ENCODE data around the gene ARHGAP19. TPM values are rescaled to one million over a fixed set of nuclear protein-coding genes. Genes with fewer than 3 reads are reported as not detected.

Gene ARHGAP19
- total RNA-seq, 1 experiment from 2014 or later, result 11.1 TPM

DNA sequence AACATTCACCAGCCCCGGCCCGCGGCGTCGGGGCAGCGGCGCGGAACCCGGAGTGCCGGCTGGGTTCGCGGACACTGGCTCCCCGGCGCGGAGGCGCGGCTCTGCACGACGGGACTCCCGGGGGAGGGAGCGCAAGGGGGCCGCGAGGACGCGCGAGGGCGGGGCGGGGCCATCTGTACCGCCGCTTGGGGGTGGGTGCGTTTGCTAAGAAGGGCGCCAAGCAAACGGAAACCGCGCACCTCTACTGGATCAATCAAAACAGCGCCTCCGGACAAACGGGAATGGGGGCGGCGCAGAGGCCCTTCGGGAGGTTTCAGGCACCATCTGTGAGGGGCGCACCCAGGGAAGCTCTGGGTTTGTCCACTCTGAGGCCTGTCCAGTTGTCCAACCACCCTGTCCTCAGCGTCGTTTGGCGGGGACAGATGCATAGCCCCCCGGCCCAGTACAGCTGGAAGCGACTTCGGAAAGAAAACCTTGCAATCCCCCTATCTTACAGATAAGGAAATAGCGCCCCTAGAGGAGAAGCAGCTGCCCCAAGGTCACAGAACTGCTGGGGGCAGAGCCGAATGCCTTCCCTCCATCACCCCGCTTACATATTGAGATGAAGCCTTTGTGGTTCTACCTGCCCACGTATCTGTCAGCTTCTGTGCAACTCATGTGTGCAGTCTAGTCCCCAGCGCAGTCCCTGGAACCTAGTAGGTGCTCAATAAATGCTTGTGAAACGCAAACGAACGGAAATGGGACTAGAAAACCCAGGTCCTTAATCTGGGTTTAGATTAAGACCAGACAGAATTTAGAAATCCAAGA is 96.0 kb downstream of the ARHGAP19 start:
- peak; percentile 45 for DNase-seq (ENCODE audit: low read depth)

DNA sequence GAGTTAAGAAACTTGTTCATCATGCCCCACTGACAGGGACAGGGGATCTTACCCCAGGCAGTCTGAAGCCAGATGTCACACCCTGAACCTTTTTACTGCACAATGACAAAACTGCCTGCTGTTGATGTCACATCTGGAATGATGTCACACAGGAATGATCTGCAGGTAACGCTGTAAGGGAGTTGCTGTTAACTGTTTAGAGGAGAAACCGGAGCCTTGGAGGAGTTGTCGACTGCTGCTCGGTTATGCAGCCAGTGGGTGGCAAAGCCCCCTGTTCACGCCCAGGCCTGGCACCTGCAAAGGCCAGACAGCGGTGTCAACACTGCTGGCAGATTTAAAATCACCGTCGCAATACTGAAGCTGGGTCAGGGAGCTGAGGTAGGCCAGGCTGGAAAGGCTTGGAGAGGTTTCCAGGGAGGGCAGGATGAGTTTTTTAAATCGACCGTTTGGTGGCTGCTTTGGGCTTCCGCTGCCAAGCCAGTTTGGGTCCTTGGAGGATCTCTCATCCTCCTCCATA is 96.7 kb downstream of the ARHGAP19 start:
- DNase-seq (ENCODE audit: low read depth), result no peak

DNA sequence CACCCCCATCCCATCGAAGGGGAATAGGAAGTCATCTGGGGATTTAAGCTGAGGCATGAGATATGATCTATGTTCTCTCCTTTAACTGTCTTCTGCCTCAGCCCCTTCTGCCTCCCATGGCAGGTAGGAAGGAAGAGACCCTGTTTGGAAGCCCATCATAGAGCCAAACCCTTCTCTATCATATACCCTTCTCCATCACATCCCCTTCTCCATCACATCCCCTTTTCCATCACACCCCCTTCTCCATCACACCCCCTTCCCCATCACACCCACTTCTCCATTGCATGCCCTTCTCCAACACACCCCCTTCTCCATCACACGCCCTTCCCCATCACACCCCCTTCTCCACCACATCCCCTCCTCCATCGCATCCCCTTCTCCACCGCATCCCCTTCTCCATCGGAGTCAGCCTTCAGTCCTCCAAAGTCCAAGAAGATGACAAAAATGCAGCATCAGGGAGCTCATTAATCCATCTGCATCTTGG is 99.4 kb downstream of the ARHGAP19 start:
- DNase-seq (ENCODE audit: low read depth), result no peak

DNA sequence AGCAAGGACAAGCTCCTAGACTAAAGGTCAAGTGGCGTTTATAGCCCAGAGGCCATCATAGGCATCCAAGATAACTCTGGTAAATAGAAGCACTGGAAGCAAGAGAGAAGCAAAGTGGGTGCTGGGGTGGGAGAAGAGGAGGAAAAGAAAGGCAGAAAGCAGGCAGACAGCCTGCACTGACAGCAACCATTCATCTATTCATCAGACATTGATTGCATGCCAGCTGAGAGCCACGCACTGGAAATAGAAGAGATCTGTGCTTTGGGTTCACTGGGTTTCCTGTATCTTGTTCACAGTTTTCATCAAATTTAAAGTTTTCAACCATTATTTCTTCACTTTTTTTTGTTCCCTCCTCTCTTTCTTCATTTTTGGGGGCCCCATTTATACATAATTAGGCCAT is 102.0 kb downstream of the ARHGAP19 start:
- no peak for DNase-seq (ENCODE audit: low read depth)

DNA sequence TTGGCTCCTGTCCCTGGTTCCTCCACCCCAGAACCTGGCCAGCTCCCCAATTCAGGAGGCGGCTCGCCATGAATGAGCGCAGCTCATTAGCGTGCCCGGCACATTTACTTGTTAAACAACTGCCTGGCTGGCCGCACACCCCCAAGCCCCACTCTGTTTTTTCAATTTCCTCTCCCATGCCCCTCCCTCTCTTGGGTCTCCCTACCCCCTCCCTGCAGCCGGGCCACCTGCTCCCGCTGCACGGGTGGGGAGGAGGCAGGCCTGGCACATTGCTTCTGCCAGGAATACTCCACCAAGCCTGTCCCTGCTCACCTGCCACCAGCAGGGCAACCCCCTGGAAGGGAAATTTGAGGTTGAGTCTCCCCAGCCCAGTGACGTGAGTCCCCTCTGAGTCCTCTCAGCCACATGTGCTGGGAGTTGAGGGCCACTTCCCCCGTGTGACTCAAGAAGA is 104.2 kb downstream of the ARHGAP19 start:
- DNase-seq (ENCODE audit: low read depth), result no peak

DNA sequence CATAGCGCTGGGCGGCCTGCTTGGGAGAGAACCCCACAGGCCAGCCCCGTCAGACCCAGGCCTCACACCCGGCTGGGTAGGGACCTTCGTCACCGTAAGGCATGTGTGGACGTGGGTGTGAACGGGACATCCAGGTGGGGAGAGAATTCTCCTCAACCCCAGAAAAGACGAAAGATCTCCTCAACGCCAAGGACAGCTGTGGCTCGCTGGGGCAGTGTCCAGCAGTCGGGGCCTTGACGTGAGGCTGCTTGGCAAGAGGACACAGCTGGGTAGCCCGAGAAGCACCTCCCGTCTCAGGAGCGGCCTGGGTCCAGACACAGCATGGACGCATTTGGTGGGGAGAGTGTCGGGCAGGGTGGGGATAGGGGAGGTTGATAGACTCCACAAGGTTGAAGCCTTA is 105.5 kb downstream of the ARHGAP19 start:
- DNase-seq (ENCODE audit: low read depth), result no peak

DNA sequence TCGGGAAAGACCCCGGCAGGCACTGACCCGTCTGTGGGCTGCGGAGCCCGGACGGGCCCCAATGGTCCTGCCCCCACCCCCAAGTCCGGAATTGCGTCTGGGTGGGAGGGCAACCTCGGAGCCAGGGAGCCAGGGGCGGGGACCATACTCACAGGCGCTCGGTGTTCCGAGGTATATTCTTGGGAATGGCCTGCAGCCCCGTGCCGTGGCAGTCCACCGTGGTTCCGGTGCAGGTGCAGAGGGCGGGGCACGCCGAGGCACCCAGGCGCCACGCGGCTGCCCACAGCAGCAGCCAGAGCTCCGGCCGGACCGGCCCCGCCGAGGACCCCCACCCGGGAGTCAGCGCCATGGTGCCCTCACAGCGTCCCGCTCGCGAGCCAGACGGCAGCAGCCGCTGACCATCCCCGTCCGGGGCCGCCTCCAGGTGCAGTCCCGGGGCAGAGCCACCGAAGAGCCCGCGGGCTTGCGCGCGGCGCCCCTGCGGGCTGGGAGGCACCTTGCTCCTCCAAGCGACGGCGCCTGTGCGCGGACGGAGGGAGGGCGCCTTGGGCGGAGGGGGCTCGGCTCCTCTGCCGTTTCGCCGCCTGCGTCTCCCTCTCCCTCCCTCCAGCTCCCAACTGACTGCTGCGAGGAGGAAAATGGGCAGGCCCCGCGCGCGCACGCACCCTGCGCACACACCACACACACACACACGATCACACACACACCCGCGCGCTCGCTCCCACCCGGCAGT is 106.9 kb downstream of the ARHGAP19 start, which contains the start of gene SLIT1:
Gene SLIT1, minus strand, starts transcription at position 634 of the 733 bp plus-strand sequence. Its CDS starts 285 bp downstream, at position 349.
- no peak for DNase-seq (ENCODE audit: low read depth)

DNA sequence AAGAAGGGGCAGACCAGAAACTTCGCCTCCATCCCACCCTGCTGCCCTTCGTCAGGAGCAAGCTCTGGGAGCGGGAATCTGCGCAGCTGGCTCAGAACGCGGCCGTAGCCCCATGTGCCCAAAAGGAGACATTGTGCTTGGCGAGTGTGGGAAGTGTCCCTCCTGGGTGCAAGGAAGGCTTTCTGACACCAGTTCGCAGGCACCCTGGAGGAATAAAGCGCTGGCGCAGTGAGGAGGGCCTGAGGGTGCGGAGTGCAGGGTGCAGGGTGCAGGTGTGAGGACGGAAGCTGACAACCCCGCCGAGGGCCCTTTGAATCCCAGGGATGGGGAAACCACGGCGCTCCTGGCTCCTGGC is 107.5 kb downstream of the ARHGAP19 start:
- no peak for DNase-seq (ENCODE audit: low read depth)

DNA sequence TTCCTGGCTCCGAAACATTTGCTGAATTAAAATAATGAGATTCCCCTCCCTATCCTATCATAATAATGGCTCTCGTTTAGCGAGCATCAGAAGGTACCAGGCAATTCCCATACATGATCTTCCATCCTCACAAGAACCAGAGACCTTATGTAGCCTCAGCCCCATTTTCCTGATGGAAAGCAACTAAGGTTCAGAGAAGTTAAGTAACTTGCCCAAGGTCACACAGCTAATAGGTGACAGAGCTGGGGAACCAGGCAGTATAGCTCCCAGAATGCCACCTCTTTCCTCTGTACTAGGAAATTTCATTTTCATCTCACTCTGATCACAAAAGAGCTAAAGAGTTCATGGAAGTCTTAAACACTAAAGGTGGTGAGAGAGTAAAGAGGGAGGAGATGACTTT is 109.1 kb downstream of the ARHGAP19 start:
- DNase-seq (ENCODE audit: low read depth), result no peak

DNA sequence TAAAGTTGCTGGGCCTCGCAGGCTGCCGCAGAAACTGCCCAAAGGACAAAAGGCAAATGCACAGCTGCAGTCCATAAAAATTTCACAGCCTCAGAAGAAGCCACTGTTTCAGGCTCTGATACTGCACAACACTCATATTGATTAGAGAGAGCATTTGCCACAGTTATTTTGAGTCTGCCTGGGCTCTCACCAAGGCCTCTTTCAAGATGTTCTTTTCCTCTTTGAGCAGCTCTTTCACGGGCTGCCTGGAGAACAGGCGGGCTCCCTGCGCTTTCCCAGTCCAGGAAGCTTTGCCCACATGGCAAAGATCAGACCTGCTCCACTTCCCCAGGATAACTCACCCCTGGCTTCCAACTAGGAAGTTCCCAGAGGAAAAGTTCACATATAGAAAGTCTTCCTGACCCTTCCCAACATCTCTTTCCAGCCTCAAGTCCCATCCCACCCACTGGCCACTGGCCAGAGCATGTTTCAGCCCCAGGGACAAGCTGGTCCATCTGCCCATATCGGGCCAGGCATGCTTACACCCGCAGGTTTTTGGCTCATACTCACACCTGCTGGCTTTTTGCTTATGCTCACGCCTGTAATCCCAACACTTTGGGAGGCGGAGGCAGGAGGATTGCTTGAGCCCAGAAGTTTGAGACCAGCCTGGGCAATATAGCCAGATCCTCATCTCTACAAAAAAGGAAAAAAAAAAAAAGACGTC is 110.0 kb downstream of the ARHGAP19 start:
- DNase-seq (ENCODE audit: low read depth), result no peak

DNA sequence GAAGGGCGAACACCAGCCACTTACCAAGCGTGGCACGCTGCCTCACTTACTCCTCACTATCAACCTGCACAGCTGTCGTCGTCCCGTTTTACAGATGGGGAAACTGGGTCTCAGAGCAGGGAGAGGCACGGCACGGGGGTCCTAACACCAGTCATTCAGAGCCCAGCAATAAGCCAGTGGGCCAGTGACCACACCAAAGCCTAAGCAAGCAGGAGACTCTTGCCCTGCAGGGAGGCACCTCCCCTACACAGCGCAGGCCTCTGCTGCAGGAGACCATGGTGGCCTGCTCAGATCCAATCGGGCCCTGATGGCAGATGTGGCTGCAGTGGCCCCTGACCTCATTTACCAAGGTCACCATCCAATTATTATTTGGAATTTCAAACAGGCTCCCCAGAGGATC is 111.5 kb downstream of the ARHGAP19 start:
- no peak for DNase-seq (ENCODE audit: low read depth)

DNA sequence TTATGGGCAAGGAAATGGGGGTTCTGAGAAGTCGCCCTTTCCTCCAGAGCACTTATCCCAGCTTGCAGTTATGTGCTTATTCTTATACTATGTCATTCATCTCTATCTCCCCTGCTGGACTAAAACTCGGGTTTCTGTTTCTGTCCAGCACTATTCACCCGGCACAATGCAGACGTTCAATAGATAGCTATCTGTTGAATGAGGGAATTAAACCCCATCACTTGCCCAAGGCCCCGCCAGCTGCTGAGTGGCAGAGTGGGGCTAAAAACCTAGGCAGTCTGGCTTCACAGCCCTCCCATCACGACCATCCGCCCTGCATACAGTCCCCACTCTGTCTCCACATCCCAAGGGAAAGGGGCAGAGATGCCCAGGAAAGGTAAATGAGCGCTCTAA is 112.1 kb downstream of the ARHGAP19 start:
- DNase-seq (ENCODE audit: low read depth), result no peak

DNA sequence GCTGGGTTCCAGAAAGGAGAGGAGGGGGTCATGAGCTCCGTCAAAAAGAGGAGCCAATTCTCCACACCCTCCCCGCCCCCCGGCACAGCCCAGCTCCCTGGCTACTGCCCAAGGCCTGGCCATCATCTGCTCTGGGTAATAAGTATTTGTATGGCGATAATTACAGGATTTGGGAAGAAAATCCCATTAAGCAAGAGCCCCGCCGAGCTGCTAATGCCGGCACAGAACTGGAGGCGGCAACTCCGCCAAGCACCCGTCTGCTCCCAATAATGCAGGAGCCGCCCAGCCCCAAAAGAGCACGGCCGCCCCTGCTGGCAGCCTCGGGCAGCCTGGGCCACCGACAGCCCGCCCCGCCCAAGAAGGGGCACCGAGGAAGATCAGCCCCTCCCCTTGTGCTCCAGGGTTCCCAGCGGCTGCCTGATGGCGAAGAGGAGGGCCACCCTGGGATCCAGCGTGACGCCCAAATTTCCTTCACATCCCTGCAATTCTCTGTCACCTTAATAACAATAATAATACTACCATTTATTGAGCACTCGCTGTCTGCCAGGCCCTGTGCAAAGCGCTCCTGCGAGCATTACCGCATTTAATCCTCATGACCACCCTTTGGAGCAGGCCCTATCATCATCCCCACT is 112.6 kb downstream of the ARHGAP19 start:
- peak; percentile 18 for DNase-seq (ENCODE audit: low read depth)

DNA sequence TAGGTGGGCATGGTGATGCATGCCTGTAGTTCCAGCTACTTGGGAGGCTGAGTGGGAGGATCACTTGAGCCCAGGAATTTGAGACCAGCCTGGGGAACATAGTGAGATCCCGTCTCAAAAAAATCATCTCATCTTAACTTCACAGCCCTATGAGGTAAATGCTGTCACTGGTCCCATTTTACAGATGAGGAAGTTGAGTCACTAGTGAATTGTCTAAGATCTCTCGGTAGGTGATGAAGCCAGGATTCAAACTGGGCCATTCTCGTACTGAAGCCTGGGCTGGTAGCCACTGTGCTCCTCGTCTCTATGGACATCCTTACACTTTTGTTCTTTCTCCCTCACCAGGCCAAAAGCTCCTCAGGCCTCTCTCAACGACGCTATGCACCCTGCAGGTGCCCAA is 113.1 kb downstream of the ARHGAP19 start:
- DNase-seq (ENCODE audit: low read depth), result no peak

DNA sequence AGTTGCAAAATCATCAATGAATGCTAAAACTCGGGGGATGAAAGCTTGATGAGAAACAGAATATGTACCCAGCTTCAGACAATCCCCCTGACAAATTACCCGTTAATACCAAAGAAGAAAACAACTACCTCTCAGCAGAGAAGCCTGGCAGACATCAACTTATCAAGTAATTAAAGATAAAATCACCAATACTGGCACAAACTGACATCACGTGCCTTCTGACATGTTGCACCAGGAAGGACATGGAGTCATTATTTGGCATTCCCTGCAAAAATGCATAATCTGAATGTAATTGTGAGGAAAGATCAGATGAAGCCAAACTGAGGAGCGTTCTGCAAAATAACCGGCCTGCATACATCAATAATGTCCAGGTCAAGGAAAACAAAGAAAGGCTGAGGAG is 114.4 kb downstream of the ARHGAP19 start:
- DNase-seq (ENCODE audit: low read depth), result no peak

DNA sequence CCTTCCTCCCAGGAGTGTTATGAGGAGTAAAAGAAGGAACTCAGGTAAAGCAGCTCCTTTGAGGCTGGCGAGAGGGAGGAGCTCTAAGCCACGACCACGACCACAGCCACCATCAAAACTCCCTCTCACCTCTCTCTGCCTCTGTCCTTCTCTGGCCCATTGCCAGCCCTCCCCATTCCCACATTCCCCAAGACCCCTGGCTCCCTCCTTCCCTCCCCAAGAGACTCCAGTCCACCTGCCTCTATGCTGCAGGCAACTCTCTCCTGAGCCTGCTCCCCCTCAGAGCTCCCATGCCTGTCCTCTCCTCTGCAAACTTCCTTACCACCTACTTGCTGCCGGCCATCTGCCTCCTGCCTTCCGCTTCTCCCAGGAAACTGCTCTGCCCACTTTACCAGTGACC is 116.2 kb downstream of the ARHGAP19 start:
- DNase-seq (ENCODE audit: low read depth), result no peak

DNA sequence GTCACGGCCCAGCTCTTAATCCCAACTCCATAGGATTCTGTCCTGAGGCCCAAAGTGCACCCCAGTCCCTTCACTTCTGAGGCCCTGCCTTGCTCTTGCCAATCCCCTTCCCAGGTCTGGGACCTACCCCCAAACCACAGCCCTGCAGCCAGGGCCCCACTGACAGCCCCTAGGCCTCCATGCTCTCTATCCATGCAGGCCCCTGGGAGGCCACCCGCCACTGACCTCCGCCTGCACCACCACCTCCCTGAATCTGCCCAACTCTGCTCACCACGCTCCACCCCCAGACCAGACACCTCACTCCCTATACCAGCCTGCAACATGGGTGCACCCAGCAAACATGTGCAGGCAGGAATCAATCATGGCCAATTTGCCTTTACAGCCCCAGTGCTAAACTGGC is 116.9 kb downstream of the ARHGAP19 start:
- DNase-seq (ENCODE audit: low read depth), result no peak

DNA sequence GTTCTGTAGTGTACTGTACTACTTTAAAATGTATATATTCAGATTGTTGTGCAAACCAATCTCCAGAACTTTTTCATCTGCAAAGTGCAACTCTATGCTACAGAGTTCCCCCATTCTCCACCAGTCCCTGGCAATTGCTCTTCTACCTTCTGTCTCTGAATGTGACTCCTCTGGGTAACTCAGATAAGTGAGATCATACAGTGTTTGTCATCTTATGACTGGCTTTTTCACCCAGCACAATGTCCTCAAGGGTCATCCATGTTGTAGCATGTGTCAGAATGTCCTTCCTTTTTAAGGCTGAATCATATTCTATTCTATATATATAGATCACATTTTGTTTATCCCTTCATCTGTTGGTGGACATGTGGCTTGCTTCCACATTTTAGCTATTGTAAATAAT is 117.5 kb downstream of the ARHGAP19 start:
- no peak for DNase-seq (ENCODE audit: low read depth)

DNA sequence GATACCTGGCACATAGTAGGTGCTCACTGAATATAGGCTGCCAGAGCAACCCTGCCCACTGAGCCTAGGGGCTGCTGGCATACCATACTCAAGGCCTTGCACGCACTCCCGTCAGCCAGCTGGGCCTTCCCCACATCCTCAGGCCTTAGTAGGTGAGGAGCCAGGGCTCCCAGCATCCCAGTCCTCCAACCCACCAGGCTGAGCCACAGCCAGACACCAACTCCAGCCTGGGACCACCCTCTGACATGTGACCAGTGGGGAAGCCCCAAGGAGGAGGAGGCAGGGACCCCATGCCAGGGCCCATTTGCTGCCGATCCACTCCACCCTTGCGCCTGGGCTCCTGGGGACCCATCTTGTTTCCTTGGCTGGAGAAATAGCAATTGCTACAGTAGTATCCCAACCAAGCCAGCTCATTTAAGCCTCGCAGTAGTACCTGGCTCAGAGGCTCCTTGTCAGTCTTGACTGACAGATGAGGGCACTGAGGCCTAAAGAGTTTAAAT is 118.1 kb downstream of the ARHGAP19 start:
- DNase-seq (ENCODE audit: low read depth), result no peak

DNA sequence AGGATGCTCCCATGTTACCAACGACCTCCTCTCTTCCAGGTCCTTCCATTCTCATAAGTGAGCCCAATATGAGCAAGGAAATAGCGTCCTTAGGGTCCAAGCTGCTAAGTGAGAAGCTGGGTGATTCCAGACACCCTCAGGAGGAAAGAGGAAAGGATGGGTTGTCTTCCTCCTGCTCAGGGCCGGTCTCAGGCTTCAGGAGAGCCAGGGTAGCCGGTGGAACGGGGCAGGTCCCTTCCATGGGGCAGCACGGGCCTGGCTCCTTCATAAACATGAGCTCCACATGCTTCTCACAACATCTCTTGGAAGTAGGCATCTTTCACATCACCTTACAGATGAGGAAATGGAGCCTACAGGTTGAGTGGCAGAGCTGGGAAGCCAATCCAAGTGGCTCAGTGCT is 119.4 kb downstream of the ARHGAP19 start:
- DNase-seq (ENCODE audit: low read depth), result no peak
